Esophagus squamous epithelium (tissue), 5 donors: ENCODE results near the gene ZNF92. TPM values are rescaled to one million over a fixed set of nuclear protein-coding genes. Genes with fewer than 3 reads are reported as not detected.
"Not testable (repeated sequence)": the region's sequence is repeated elsewhere in the genome, so short reads cannot be mapped to it uniquely, and the experiment has no call there.

ENCODE experiments used
- DNase-seq: peaks from one replicate; lab custom pipeline; 2025; lab: John Stamatoyannopoulos, UW
- H3K27ac ChIP-seq, 4 donors: fragments of 200-600 bp; sonication (generic); one replicate each; pipeline ENCODE4 v1.5.1; 2016 to 2019; ENCODE audit warnings: mild to moderate bottlenecking in 1 of 4
- H3K27me3 ChIP-seq, 4 donors: fragments of 200-600 bp; sonication (generic); 1 replicate in 3 of 4; 2 replicates in 1 of 4; pipeline versions ENCODE4 v1.5.1 to v1.6.0; 2017 to 2021; ENCODE audit warnings: antibody characterized with exemption in 1 of 4
- H3K36me3 ChIP-seq, 3 donors: fragments of 200-600 bp; sonication (generic); one replicate each; pipeline ENCODE4 v1.5.1; 2016 to 2019
- H3K4me1 ChIP-seq, 3 donors: fragments of 200-600 bp; sonication (generic); one replicate each; pipeline ENCODE4 v1.5.1; 2017 to 2019
- H3K4me3 ChIP-seq, 4 donors: fragments of 200-600 bp; sonication (generic); 1 replicate in 3 of 4; 2 replicates in 1 of 4; pipeline ENCODE4 v1.5.1; 2016 to 2019; ENCODE audit warnings: mild to moderate bottlenecking in 2 of 4, moderate library complexity in 1 of 4
- H3K9me3 ChIP-seq, 3 donors: fragments of 200-600 bp; sonication (generic); one replicate each; pipeline ENCODE4 v1.5.1; 2016 to 2019
- CTCF ChIP-seq, 6 experiments: fragments of 450-650 bp in 4 of 6; fragments of 200-600 bp in 2 of 6; sonication (generic) in 2 of 6; IDR thresholded peaks; one replicate each; pipeline ENCODE4 v1.5.1; 2016 to 2019; ENCODE audit warnings: antibody characterized with exemption in 6 of 6, mild to moderate bottlenecking in 4 of 6, moderate library complexity in 4 of 6
- POLR2A ChIP-seq, 4 donors: fragments of 450-650 bp; IDR thresholded peaks; one replicate each; pipeline ENCODE4 v1.6.1; 2017; ENCODE audit warnings: antibody characterized with exemption in 4 of 4, mild to moderate bottlenecking in 4 of 4, moderate library complexity in 3 of 4
- WGBS, 2 donors: methylation state at CpG; one replicate each; pipeline ENCODE4 v1.1.5; 2018; 5-methylcytosine and 5-hydroxymethylcytosine counted together
- intact Hi-C: fragments of 100-400 bp; cut with DNase I; formaldehyde crosslinking; loops from one replicate; pipeline ENCODE4 v1.15.0; 2022
- total RNA-seq, 4 donors: library from RNA; depleted of rRNA; stranded (reverse); fragments of >200 nt; gene quantifications; one replicate each; pipeline ENCODE4 v1.1.0, GENCODE V29; 2016
- donor health status: DM: yes; HTN: yes; CAD: no.

Gene ZNF92
- total RNA-seq, 4 donors from 2014 or later, result 6.2 to 7.5 (median 6.5) TPM

GRCh38 chr7:65342723-65343629 lies 30.7 kb upstream of the ZNF92 start:
- Histone ChIP-seq H3K4me1 (no peaks in the 10 kb centered on the region), H3K4me3 (no peak overlapping the region), H3K36me3 (no peaks in the 10 kb centered on the region), H3K9me3 (no peaks in the 10 kb centered on the region), H3K27me3 (no peaks in the 10 kb centered on the region), H3K27ac (no peak overlapping the region)
- TF ChIP-seq POLR2A (IDR thresholded peaks at IDR 0.05) (no peak), CTCF (IDR thresholded peaks at IDR 0.05) (no peak)
- intact Hi-C loops, result no loop called here
- no peak for DNase-seq
- WGBS, 2 donors, result 76 to 83% methylated on average over 4 of the region's 4 CpGs

- WGBS, 2 donors, result 83 to 89% methylated on average over 4 of the region's 4 CpGs
- H3K27ac ChIP-seq, DNase-seq, intact Hi-C loops, H3K4me3 ChIP-seq, H3K4me1 ChIP-seq, H3K36me3 ChIP-seq, H3K9me3 ChIP-seq, H3K27me3 ChIP-seq: not testable (repeated sequence)
Observed at GRCh38 chr7:65344541-65344940, 29.1 kb upstream of the ZNF92 start.

- intact Hi-C loops, result no loop called here
- 58 to 86% methylated on average over 2 to 3 of the region's 4 CpGs for WGBS, 2 donors
- H3K4me1 ChIP-seq, result no peaks in the 10 kb centered on the region
Observed at GRCh38 chr7:65354263-65354662, 19.4 kb upstream of the ZNF92 start.

GRCh38 chr7:65369843-65370242 lies 3.8 kb upstream of the ZNF92 start:
- H3K9me3 ChIP-seq, result no peaks in the 10 kb centered on the region
- DNase-seq, result no peak

More at GRCh38 chr7:65354263-65354662, 19.4 kb upstream of the ZNF92 start:
- DNase-seq, result no peak
- no peaks in the 10 kb centered on the region for H3K9me3 ChIP-seq
- no peak overlapping the region for H3K27ac ChIP-seq
- no peak overlapping the region for H3K4me3 ChIP-seq
- no peaks in the 10 kb centered on the region for H3K36me3 ChIP-seq
- no peak for TF ChIP-seq CTCF (IDR thresholded peaks at IDR 0.05)
- no peak for TF ChIP-seq POLR2A (IDR thresholded peaks at IDR 0.05)
- H3K27me3 ChIP-seq, result no peaks in the 10 kb centered on the region

GRCh38 chr7:65371468-65371867 lies 2.2 kb upstream of the ZNF92 start:
- TF ChIP-seq POLR2A (IDR thresholded peaks at IDR 0.05) (no peak), CTCF (IDR thresholded peaks at IDR 0.05) (no peak)
- H3K27ac ChIP-seq, result no peak overlapping the region
- WGBS, 2 donors, result 43 to 54% methylated on average over 5 of the region's 5 CpGs
- H3K4me1 ChIP-seq, result peaks cover 0 to 36% (median 14%) of the 10 kb centered on the region in 3 donors
- peaks cover 0 to 2% (median 0%) of the 10 kb centered on the region in 3 donors for H3K36me3 ChIP-seq
- DNase-seq, result no peak
- no peaks in the 10 kb centered on the region for H3K27me3 ChIP-seq
- H3K4me3 ChIP-seq, result no peak overlapping the region
- H3K9me3 ChIP-seq, result no peaks in the 10 kb centered on the region
- intact Hi-C loops, result no loop called here

More at GRCh38 chr7:65369843-65370242, 3.8 kb upstream of the ZNF92 start:
- TF ChIP-seq CTCF (IDR thresholded peaks at IDR 0.05) (no peak), POLR2A (IDR thresholded peaks at IDR 0.05) (no peak)
- no peak overlapping the region for H3K27ac ChIP-seq
- H3K4me1 ChIP-seq, result peaks cover 0 to 19% (median 6%) of the 10 kb centered on the region in 3 donors
- H3K27me3 ChIP-seq, result no peaks in the 10 kb centered on the region
- no peak overlapping the region for H3K4me3 ChIP-seq
- H3K36me3 ChIP-seq, result no peaks in the 10 kb centered on the region
- intact Hi-C loops, result no loop called here
- WGBS, 2 donors, result 98% methylated on average over 3 of the region's 3 CpGs
